ENCODE results near the gene EIF1. TPM values are rescaled to one million over a fixed set of nuclear protein-coding genes. Genes with fewer than 3 reads are reported as not detected.
"Not testable (repeated sequence)": the region's sequence is repeated elsewhere in the genome, so short reads cannot be mapped to it uniquely, and the experiment has no call there.

EIF1 gene
- total RNA-seq, 1 donor from 2014 or later: 677 TPM

DNA sequence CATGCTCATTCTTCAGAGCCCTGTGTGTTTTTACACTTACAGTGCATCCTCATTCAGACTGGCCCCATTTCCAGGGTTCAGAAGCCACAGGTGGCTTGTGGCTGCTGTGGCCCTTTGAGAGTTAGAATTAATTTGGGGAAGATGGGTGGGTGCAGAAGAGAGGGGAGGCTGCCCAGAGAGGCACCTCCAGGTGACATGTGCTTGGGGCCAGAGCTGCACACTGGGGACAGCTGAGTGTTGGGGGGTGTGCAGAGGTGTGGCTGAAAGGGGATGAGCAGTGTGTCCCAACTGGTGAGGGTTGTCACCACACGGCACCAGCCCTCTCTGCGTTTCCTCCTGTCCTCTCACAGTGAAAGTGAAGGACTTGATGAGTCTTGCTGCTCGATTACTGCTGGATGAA, 6.9 kb upstream of the EIF1 start:
- Mint-ChIP-seq H3K27ac (no peak overlapping the region), H3K27me3 (no peaks in the 10 kb centered on the region), H3K4me3 (no peak overlapping the region), H3K4me1 (ENCODE audit: unreplicated experiment) (peaks cover 26% of the 10 kb centered on the region), H3K36me3 (peaks cover 4% of the 10 kb centered on the region), H3K9me3 (no peaks in the 10 kb centered on the region)
- no peak for TF ChIP-seq CTCF (conservative IDR thresholded peaks at IDR 0.05)
- DNase-seq (ENCODE audit: extremely low spot score, unreplicated experiment): no peak

DNA sequence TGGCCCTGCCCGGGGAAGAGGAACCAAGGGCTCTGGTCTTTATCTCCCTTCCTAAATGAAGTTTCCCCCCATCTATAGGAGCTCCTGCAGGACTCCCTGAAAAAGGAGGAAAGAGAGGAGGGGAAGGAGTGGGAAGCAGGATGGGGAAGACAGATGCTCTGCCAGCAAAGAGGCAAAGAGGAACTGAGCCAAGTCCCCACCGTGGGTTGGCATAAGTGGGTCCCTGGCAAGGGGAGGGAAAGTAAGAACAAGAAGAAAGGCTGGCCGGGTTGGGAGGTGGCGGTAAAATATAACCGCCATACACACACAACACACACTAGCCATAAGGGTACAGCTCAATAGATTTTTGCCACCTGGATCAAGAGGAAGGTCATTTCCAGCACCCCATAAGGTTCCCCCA, 6.1 kb upstream of the EIF1 start:
- H3K27me3 Mint-ChIP-seq: no peaks in the 10 kb centered on the region
- H3K4me3 Mint-ChIP-seq: no peak overlapping the region
- DNase-seq (ENCODE audit: extremely low spot score, unreplicated experiment): no peak
- H3K4me1 Mint-ChIP-seq (ENCODE audit: unreplicated experiment): peaks cover 26% of the 10 kb centered on the region
- H3K27ac Mint-ChIP-seq: no peak overlapping the region
- no peak for TF ChIP-seq CTCF (conservative IDR thresholded peaks at IDR 0.05)
- peaks cover 4% of the 10 kb centered on the region for H3K36me3 Mint-ChIP-seq
- no peaks in the 10 kb centered on the region for H3K9me3 Mint-ChIP-seq

DNA sequence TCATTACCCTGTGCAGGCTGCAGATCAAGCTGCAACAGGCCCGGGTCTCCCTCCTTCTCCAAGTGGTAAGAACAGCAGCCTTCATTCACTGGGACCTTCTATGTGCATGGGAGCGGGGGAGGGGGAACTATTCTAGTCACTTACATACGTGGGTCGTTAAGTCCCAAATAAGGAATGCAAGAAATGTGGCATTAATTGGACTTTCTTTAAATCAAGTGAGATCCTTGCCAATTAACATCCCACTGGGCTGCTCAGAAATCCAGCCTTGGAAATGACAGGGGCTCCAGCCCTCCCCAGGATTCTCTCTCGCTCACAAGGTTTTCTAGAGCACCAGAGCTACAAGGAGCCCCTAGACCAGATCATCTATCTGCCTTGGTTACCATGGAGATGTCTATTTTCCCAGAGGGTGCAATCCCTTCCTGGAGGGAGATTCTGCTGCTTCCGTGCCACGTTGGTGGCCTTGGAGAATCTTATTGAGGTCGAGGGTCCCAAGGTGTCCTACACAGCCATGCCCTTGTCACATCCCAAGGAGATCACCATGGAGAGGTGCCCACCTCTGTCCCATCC, 5.2 kb upstream of the EIF1 start:
- TF ChIP-seq CTCF (conservative IDR thresholded peaks at IDR 0.05): no peak
- Mint-ChIP-seq H3K4me1 (ENCODE audit: unreplicated experiment) (peaks cover 26% of the 10 kb centered on the region), H3K27me3 (no peaks in the 10 kb centered on the region), H3K27ac (no peak overlapping the region), H3K9me3 (no peaks in the 10 kb centered on the region), H3K4me3 (no peak overlapping the region), H3K36me3 (peaks cover 2% of the 10 kb centered on the region)
- DNase-seq (ENCODE audit: extremely low spot score, unreplicated experiment): no peak

DNA sequence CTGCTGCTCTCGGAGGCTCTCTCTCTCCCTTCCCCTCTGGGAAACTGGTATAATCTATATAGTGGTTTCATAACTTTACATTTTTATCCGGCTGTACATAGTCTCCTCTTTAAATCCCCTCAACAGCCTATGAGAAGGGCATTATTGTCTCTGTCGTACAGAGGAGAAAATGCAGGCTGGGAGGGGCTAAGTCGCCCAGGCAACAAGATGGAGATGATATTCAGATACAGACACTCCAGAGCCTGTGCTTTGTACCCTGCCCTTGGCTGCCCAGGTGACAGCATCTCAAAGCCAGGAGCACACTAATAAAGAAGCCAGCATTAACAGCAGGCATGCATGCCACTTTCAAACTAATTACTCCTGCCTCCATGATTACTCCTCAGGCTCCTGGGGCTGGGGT, 4.7 kb upstream of the EIF1 start:
- no peaks in the 10 kb centered on the region for H3K36me3 Mint-ChIP-seq
- DNase-seq (ENCODE audit: extremely low spot score, unreplicated experiment): no peak
- no peak overlapping the region for H3K4me3 Mint-ChIP-seq
- H3K4me1 Mint-ChIP-seq (ENCODE audit: unreplicated experiment): peaks cover 21% of the 10 kb centered on the region
- H3K27me3 Mint-ChIP-seq: no peaks in the 10 kb centered on the region
- peak overlapping the region; percentile 55 for H3K27ac Mint-ChIP-seq
- H3K9me3 Mint-ChIP-seq: no peaks in the 10 kb centered on the region
- no peak for TF ChIP-seq CTCF (conservative IDR thresholded peaks at IDR 0.05)

DNA sequence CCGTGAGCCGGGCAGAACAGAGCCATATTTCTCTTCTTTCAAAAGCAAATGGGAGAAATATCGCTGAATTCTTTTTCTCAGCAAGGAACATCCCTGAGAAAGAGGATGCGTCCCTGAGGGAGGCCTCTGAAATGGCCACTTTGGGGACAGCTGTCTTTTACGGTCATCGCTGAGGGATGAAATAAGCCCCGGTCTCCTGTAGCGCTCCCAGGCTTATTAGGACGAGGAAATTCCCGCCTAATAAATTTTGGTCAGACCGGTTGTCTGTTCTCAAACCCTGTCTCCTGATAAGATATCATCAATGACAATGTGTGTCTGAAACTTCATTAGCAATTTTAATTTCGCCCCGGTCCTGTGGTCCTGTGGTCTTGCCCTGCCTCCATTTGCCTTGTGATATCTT, 2.9 kb upstream of the EIF1 start:
- H3K27me3 Mint-ChIP-seq; H3K27ac Mint-ChIP-seq; H3K36me3 Mint-ChIP-seq; H3K4me3 Mint-ChIP-seq; H3K9me3 Mint-ChIP-seq; DNase-seq (ENCODE audit: extremely low spot score, unreplicated experiment): not testable (repeated sequence)
- H3K4me1 Mint-ChIP-seq (ENCODE audit: unreplicated experiment): peaks cover 24% of the 10 kb centered on the region

DNA sequence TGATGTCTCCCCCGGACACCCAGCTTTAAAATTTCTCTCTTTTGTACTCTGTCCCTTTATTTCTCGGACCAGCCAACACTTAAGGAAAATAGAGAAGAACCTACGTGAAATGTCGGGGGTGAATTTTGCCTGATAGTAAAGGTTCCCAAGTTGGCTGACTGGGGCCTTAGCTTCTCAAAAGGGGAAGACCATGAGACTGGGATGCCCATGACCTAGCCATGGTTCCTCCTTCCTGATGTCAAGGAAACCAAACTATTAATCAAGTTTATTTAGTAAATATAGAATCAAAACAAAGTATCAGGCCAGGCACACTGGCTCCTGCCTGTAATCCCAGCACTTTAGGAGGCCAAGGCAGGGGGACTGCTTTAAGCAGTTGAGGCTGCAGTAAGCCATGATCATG, 2.4 kb upstream of the EIF1 start:
- Mint-ChIP-seq H3K9me3 (no peaks in the 10 kb centered on the region), H3K4me1 (ENCODE audit: unreplicated experiment) (peaks cover 24% of the 10 kb centered on the region), H3K36me3 (peaks cover 15% of the 10 kb centered on the region), H3K4me3 (no peak overlapping the region), H3K27ac (no peak overlapping the region), H3K27me3 (peaks cover 3% of the 10 kb centered on the region)
- DNase-seq (ENCODE audit: extremely low spot score, unreplicated experiment): no peak
- TF ChIP-seq CTCF (conservative IDR thresholded peaks at IDR 0.05): no peak
